GM12878 (cell line): ENCODE measurements around the gene CTAG1A. TPM values are rescaled to one million over a fixed set of nuclear protein-coding genes. Genes with fewer than 3 reads are reported as not detected.

ENCODE experiments used
- EZH2 ChIP-seq: IDR thresholded peaks from 2 replicates; pipeline ENCODE4 v1.6.1; 2012; ENCODE audit warnings: low read depth, mild to moderate bottlenecking, control low read depth, inconsistent platforms, low read length, borderline replicate concordance; ENCODE audit not compliant: control insufficient read depth
- GABPA ChIP-seq: IDR thresholded peaks from 2 replicates; pipeline ENCODE4 v1.6.1; 2014; ENCODE audit warnings: antibody characterized with exemption, low read depth, mild to moderate bottlenecking, inconsistent platforms
- JUND ChIP-seq: IDR thresholded peaks from 2 replicates; pipeline ENCODE4 v1.6.1; 2012; ENCODE audit warnings: low read depth, mild to moderate bottlenecking, low read length, improper control_type of control experiment, moderate library complexity
- KDM1A ChIP-seq: fragments of 200-600 bp; sonication (generic); IDR thresholded peaks from 2 replicates; pipeline ENCODE4 v1.6.1; 2016; ENCODE audit warnings: borderline replicate concordance
- MYB ChIP-seq: fragments of 150-350 bp; IDR thresholded peaks from 2 replicates; pipeline ENCODE4 v1.6.1; 2014; ENCODE audit warnings: mild to moderate bottlenecking, low read depth, low read length, borderline replicate concordance
- NFYA ChIP-seq: IDR thresholded peaks from 2 replicates; pipeline ENCODE4 v1.6.1; 2011; ENCODE audit warnings: low read depth, mild to moderate bottlenecking, low read length, improper control_type of control experiment, borderline replicate concordance
- NR2C1 ChIP-seq: fragments of 450-650 bp; IDR thresholded peaks from 2 replicates; pipeline ENCODE4 v1.6.1; 2017; ENCODE audit warnings: antibody characterized with exemption, mild to moderate bottlenecking, moderate library complexity
- REST ChIP-seq: IDR thresholded peaks from 2 replicates; pipeline ENCODE4 v1.6.1; 2012; ENCODE audit warnings: mild to moderate bottlenecking, low read depth, low read length
- STAT3 ChIP-seq: IDR thresholded peaks from 2 replicates; pipeline ENCODE4 v1.6.1; 2011; ENCODE audit warnings: low read depth, low read length, improper control_type of control experiment
- TCF7 ChIP-seq: IDR thresholded peaks from 2 replicates; pipeline ENCODE4 v1.6.1; 2014; ENCODE audit warnings: antibody characterized with exemption, borderline replicate concordance
- ZBTB33 ChIP-seq: fragments of 450-650 bp; IDR thresholded peaks from 2 replicates; pipeline ENCODE4 v1.6.1; 2017; ENCODE audit warnings: mild to moderate bottlenecking
- polyA plus RNA-seq, 11 experiments: library from polyadenylated mRNA; depleted of rRNA in 4 of 11; unstranded in 6 of 11; stranded (reverse) in 5 of 11; fragments of >200 nt; fragmentation: Nextera tagmentation in 4 of 11; fragmentation: Illumina TruSeq in 1 of 11; extraction: Ambion mirVana in 4 of 11; extraction: Trizol in 1 of 11; gene quantifications; 1 replicate in 1 of 11; 2 replicates in 10 of 11; pipeline versions ENCODE4 v1.2.1 to v1.2.3, GENCODE V29; 2011 to 2016; ENCODE audit warnings: inconsistent platforms in 2 of 11, missing spikeins in 2 of 11, low read depth in 1 of 11
- total RNA-seq, 4 experiments: library from RNA; depleted of rRNA in 3 of 4; stranded (reverse); fragments of >200 nt in 3 of 4; fragmentation: Illumina TruSeq in 1 of 4; extraction: Trizol in 1 of 4; gene quantifications; 2 replicates each; pipeline versions ENCODE4 v1.2.1 to v1.2.3, GENCODE V29; 2013 to 2021
- TF ChIP-seq, protein P1 (sequence below): fragments of 150-350 bp; IDR thresholded peaks from 2 replicates; pipeline ENCODE4 v1.6.1; 2016; ENCODE audit warnings: low read depth, low read length

The CTAG1A gene
- total and polyA plus RNA-seq, 10 of the 15 experiments (the other 5 are each of a cell fraction or from before 2014, with no cell fraction given): not detected

DNA sequence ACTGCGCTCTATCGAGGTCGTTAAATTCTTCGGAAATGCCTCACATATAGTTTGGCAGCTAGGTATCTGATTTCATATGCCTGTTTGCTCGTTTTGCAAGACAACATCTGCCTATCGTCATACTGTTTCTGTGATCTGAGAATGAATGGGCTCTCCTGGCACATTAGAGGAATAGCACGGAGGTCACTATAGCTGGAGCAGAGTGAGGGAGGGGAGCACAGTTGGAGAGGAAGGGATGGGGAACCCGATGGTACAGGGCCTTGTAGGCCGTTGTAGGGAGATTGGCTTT lies 37.0 kb upstream of the CTAG1A start (continued):
- no peak for TF ChIP-seq MYB
- no peak for TF ChIP-seq GABPA
- no peak for TF ChIP-seq NR2C1
- no peak for TF ChIP-seq KDM1A
- TF ChIP-seq, protein P1, sequence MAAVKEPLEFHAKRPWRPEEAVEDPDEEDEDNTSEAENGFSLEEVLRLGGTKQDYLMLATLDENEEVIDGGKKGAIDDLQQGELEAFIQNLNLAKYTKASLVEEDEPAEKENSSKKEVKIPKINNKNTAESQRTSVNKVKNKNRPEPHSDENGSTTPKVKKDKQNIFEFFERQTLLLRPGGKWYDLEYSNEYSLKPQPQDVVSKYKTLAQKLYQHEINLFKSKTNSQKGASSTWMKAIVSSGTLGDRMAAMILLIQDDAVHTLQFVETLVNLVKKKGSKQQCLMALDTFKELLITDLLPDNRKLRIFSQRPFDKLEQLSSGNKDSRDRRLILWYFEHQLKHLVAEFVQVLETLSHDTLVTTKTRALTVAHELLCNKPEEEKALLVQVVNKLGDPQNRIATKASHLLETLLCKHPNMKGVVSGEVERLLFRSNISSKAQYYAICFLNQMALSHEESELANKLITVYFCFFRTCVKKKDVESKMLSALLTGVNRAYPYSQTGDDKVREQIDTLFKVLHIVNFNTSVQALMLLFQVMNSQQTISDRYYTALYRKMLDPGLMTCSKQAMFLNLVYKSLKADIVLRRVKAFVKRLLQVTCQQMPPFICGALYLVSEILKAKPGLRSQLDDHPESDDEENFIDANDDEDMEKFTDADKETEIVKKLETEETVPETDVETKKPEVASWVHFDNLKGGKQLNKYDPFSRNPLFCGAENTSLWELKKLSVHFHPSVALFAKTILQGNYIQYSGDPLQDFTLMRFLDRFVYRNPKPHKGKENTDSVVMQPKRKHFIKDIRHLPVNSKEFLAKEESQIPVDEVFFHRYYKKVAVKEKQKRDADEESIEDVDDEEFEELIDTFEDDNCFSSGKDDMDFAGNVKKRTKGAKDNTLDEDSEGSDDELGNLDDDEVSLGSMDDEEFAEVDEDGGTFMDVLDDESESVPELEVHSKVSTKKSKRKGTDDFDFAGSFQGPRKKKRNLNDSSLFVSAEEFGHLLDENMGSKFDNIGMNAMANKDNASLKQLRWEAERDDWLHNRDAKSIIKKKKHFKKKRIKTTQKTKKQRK: no peak
- TF ChIP-seq REST: no peak
- TF ChIP-seq ZBTB33: no peak
- TF ChIP-seq NFYA: no peak
- TF ChIP-seq STAT3: no peak
- no peak for TF ChIP-seq TCF7
- no peak for TF ChIP-seq JUND
- no peak for TF ChIP-seq EZH2
- TF ChIP-seq, all 136 proteins: peak for 0
